AG09309 (cell line): ENCODE results near the gene MED12L.

ENCODE experiments used
- DNase-seq: peaks from one replicate; pipeline ENCODE4 v3.0.0-alpha.2; 2010; ENCODE audit warnings: low read depth
- H3K4me3 ChIP-seq: 2 replicates; pipeline ENCODE4 v1.5.1; 2011; ENCODE audit warnings: mild to moderate bottlenecking, low read depth, low read length, moderate library complexity; ENCODE audit not compliant: control insufficient read depth
- CTCF ChIP-seq: IDR thresholded peaks from 2 replicates; pipeline ENCODE4 v1.5.1; 2011; ENCODE audit warnings: mild to moderate bottlenecking, low read depth, low read length, inconsistent platforms; ENCODE audit not compliant: insufficient read depth, control insufficient read depth; ENCODE audit errors: missing control alignments

The MED12L gene

GRCh38 chr3:151462991-151463390 is 377.5 kb downstream of the MED12L start:
- DNase-seq, result no peak
- no peak overlapping the region for H3K4me3 ChIP-seq
- no peak for TF ChIP-seq CTCF

GRCh38 chr3:151467069-151467468 is 381.6 kb downstream of the MED12L start:
- no peak for DNase-seq
- no peak for TF ChIP-seq CTCF
- H3K4me3 ChIP-seq, result no peak overlapping the region

GRCh38 chr3:151468284-151468917 is 382.9 kb downstream of the MED12L start:
- H3K4me3 ChIP-seq, result no peak overlapping the region
- DNase-seq, result no peak
- peak; percentile 94 for TF ChIP-seq CTCF

GRCh38 chr3:151476344-151477018 is 391.0 kb downstream of the MED12L start:
- no peak for DNase-seq
- no peak for TF ChIP-seq CTCF
- H3K4me3 ChIP-seq, result no peak overlapping the region

- no peak for TF ChIP-seq CTCF
Observed at GRCh38 chr3:151477591-151478334, 392.3 kb downstream of the MED12L start.

GRCh38 chr3:151478335-151478697 is 392.9 kb downstream of the MED12L start:
- DNase-seq, result no peak
- no peak overlapping the region for H3K4me3 ChIP-seq
- no peak for TF ChIP-seq CTCF

More at GRCh38 chr3:151477591-151478334, 392.3 kb downstream of the MED12L start:
- no peak for DNase-seq
- no peak overlapping the region for H3K4me3 ChIP-seq
